Endothelial cell (in vitro differentiated cells): ENCODE measurements around the gene COL24A1. TPM values are rescaled to one million over a fixed set of nuclear protein-coding genes. Genes with fewer than 3 reads are reported as not detected.
"Not testable (repeated sequence)": the region's sequence is repeated elsewhere in the genome, so short reads cannot be mapped to it uniquely, and the experiment has no call there.

Source experiments
- DNase-seq: peaks from one replicate; pipeline ENCODE4 v3.0.0; 2021; ENCODE audit warnings: low spot score
- H3K27ac Mint-ChIP-seq: one replicate; pipeline ENCODE4 v1.8.0; 2021; ENCODE audit warnings: mixed read lengths, inconsistent platforms; ENCODE audit not compliant: unreplicated experiment
- H3K27me3 Mint-ChIP-seq: one replicate; pipeline ENCODE4 v1.8.0; 2021; ENCODE audit warnings: mild to moderate bottlenecking, moderate library complexity, mixed read lengths, inconsistent platforms; ENCODE audit not compliant: unreplicated experiment
- H3K36me3 Mint-ChIP-seq: one replicate; pipeline ENCODE4 v1.8.0; 2021; ENCODE audit warnings: mild to moderate bottlenecking, low read depth, mixed read lengths, inconsistent platforms; ENCODE audit not compliant: unreplicated experiment
- H3K4me1 Mint-ChIP-seq: one replicate; pipeline ENCODE4 v1.8.0; 2021; ENCODE audit warnings: mild to moderate bottlenecking, mixed read lengths, inconsistent platforms; ENCODE audit not compliant: unreplicated experiment
- H3K4me3 Mint-ChIP-seq: one replicate; pipeline ENCODE4 v1.8.0; 2021; ENCODE audit warnings: mild to moderate bottlenecking, mixed read lengths, inconsistent platforms; ENCODE audit not compliant: unreplicated experiment
- H3K9me3 Mint-ChIP-seq: one replicate; pipeline ENCODE4 v1.8.0; 2021; ENCODE audit warnings: mixed read lengths, inconsistent platforms; ENCODE audit not compliant: unreplicated experiment
- total RNA-seq: library from RNA; stranded (reverse); fragmentation: NEBNext Ultra II Directional; extraction: Animal tissue kit (Norgen Biotek cat#: 25700); gene quantifications from one replicate; pipeline ENCODE4 v1.2.1, GENCODE V29; 2021; ENCODE audit not compliant: unreplicated experiment
- TF ChIP-seq, protein P1 (sequence below): fragments of 200-600 bp; sonication (generic); IDR thresholded peaks from one replicate; pipeline ENCODE4 v1.5.0; 2021; ENCODE audit warnings: antibody characterized with exemption; ENCODE audit not compliant: unreplicated experiment

Gene COL24A1
- total RNA-seq, 1 donor from 2014 or later: 0.74 TPM

DNA sequence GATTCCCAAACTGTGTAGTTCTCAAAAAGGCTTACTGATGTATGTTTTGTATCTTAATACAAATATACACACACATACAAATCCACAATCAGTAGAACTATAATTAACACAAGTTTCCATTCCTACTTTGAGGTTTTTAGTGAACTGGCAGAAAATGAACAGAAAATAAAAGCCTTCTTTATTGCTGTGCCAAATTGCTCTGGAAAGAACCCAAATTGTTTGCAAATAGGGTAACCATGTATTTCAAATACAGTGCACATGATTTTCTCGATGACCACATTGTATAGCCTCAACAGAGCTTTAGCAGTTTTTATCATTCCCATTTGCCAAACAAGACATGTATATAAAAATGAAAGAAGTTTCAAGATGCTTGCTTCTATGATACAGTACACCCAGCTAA lies 173.3 kb downstream of the COL24A1 start:
- Mint-ChIP-seq H3K4me1 (peaks cover 6% of the 10 kb centered on the region), H3K36me3 (no peaks in the 10 kb centered on the region), H3K9me3 (no peaks in the 10 kb centered on the region), H3K4me3 (no peak overlapping the region), H3K27ac (no peak overlapping the region), H3K27me3 (no peaks in the 10 kb centered on the region)
- TF ChIP-seq, protein P1, sequence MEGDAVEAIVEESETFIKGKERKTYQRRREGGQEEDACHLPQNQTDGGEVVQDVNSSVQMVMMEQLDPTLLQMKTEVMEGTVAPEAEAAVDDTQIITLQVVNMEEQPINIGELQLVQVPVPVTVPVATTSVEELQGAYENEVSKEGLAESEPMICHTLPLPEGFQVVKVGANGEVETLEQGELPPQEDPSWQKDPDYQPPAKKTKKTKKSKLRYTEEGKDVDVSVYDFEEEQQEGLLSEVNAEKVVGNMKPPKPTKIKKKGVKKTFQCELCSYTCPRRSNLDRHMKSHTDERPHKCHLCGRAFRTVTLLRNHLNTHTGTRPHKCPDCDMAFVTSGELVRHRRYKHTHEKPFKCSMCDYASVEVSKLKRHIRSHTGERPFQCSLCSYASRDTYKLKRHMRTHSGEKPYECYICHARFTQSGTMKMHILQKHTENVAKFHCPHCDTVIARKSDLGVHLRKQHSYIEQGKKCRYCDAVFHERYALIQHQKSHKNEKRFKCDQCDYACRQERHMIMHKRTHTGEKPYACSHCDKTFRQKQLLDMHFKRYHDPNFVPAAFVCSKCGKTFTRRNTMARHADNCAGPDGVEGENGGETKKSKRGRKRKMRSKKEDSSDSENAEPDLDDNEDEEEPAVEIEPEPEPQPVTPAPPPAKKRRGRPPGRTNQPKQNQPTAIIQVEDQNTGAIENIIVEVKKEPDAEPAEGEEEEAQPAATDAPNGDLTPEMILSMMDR: no peak
- no peak for DNase-seq

DNA sequence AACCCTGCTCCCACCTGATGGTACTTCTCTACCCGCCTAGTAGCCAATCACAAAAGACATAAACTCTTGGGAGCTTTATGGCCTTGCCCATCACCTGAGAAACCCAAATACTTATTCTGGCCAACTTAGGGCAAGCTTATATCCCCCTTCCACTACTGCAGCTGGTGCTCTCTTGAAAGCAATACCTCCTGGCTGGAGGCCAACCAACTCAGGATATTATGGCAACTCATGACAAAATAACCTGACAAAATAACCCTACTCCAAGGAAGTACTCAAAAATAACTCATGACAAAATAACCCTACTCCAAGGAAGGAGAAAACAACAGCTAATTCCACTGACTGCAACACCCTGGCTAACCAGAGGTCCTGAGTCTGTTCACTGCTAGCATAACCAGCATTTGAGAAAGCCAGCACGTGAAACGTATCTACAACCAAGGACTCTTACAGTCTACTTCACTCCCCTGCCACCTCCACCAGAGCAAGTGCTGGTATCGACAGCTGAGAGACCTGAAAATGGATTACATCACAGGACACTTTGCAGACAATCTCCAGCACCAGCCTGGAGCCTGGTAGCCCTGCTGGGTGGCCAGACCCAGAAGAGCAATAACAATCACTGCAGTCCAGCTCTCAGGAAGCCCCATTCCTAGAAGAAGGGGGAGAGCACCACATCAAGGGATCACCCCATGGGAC lies 179.9 kb downstream of the COL24A1 start:
- no peaks in the 10 kb centered on the region for H3K36me3 Mint-ChIP-seq
- H3K9me3 Mint-ChIP-seq: no peaks in the 10 kb centered on the region
- peaks cover 6% of the 10 kb centered on the region for H3K4me1 Mint-ChIP-seq
- TF ChIP-seq, protein P1: no peak
- H3K27me3 Mint-ChIP-seq: no peaks in the 10 kb centered on the region
- DNase-seq: no peak
- H3K27ac Mint-ChIP-seq: no peak overlapping the region
- no peak overlapping the region for H3K4me3 Mint-ChIP-seq

DNA sequence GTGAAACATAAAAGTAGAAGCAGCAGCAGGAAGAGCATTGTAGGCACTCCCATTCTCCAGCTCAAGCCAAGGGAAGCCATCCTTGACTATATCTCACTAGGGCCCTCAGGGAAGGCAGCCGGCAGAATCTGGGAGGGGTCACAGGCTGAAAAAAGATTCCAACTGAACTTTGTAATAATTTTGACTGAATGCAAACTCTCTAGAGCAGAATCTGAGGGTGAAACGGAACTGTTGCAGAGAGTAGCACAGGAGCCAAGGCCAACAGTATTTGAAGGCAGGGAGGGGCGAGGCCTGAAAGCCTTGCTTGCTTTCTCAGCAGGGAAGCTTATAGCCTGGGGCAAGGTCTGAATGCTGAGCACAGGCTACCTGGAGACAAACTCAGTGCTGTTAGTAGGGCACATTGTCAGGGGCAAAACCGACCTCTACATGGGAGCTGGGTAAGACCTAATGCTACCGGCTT lies 180.6 kb downstream of the COL24A1 start:
- no peak for DNase-seq
- TF ChIP-seq, protein P1: no peak
- H3K9me3 Mint-ChIP-seq: no peaks in the 10 kb centered on the region
- no peaks in the 10 kb centered on the region for H3K4me1 Mint-ChIP-seq
- H3K36me3 Mint-ChIP-seq: no peaks in the 10 kb centered on the region
- no peak overlapping the region for H3K4me3 Mint-ChIP-seq
- no peaks in the 10 kb centered on the region for H3K27me3 Mint-ChIP-seq
- no peak overlapping the region for H3K27ac Mint-ChIP-seq

DNA sequence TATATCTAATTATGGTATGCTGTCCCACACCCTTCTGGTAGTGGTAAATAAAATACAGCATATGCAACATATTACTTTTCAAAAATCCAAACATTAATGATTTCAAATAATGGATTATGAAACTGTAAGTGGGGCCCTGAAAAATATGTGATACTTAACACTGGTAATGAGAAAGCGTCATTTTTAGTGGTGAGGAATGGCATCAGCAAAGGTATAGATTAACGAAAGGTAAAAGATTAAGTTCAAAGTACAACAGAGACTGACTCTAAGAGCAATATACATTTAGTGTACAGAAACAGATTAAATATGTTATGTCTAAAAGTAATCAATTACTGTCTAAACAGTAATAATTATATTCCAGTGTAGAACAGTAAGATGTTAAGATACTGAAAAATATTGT lies 194.1 kb downstream of the COL24A1 start:
- TF ChIP-seq, protein P1: no peak
- Mint-ChIP-seq H3K27me3 (no peaks in the 10 kb centered on the region), H3K4me3 (no peak overlapping the region), H3K9me3 (no peaks in the 10 kb centered on the region), H3K27ac (no peak overlapping the region), H3K36me3 (no peaks in the 10 kb centered on the region), H3K4me1 (no peaks in the 10 kb centered on the region)
- no peak for DNase-seq

DNA sequence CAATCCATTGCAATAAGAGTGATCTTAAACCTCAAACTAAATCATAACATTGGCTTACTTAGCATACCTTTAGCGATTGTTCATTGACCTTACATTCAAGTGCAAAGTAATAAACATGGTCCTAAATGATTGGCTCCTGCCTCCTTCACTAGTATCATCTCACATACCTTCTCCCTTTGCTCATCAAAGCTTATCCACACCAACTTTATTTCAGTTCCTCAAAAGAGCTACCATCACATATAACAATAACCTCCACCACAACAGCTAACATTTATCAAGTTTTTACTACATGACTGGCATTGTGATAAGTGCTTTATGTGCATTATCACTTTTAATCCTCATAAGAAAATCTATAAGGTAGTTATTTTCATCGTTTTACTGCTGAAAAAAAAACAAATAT lies 198.8 kb downstream of the COL24A1 start:
- Mint-ChIP-seq H3K4me3 (no peak overlapping the region), H3K36me3 (no peaks in the 10 kb centered on the region), H3K4me1 (no peaks in the 10 kb centered on the region), H3K9me3 (no peaks in the 10 kb centered on the region), H3K27me3 (no peaks in the 10 kb centered on the region), H3K27ac (no peak overlapping the region)
- DNase-seq: no peak
- TF ChIP-seq, protein P1: no peak

DNA sequence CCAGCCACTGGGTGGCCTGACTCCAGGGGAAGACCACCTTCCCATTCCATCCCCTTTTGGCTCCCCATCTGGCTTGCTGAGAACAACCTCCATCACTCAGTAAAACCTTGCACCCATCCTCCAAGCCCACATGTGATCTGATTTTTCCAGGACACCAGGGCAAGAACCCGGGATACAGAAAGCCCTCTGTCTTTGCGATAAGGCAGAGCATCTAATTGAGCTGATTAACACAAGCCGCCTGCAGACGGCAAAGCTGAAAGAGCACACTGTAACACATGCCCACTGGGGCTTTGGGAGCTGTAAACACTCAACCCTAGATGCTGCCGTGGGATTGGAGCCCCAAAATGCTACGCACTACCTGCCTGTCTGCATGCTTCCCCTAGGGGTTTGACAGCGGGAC lies 201.4 kb downstream of the COL24A1 start:
- not testable (repeated sequence) for H3K27ac Mint-ChIP-seq, H3K36me3 Mint-ChIP-seq, DNase-seq, H3K9me3 Mint-ChIP-seq, H3K4me1 Mint-ChIP-seq, H3K27me3 Mint-ChIP-seq, H3K4me3 Mint-ChIP-seq
